ENCODE data around the gene SLC27A6.

- TF ChIP-seq CTCF (IDR thresholded peaks at IDR 0.05), result no peak
- no peak for TF ChIP-seq POLR2A (IDR thresholded peaks at IDR 0.05)
These were observed 45.7 kb upstream of the SLC27A6 start for GRCh38 chr5:128919542-128919941.

Measured in upper lobe of left lung (tissue), 4 donors.